ENCODE results near the gene ARPC4.

GRCh38 chr3:9820946-9821345 lies 28.1 kb downstream of the ARPC4 start:
- peak; percentile 30; the same call in 1 of the 2 replicates for TF ChIP-seq CTCF (IDR thresholded peaks at IDR 0.05; ENCODE audit: low read length)
- no peak for TF ChIP-seq EZH2 (IDR thresholded peaks at IDR 0.05; ENCODE audit: borderline replicate concordance, low read length)
